ENCODE data around the gene RNF212B. TPM values are rescaled to one million over a fixed set of nuclear protein-coding genes. Genes with fewer than 3 reads are reported as not detected.
A peak's percentile ranks its signal among the peaks of the same experiment; 100 is the strongest.

Gene RNF212B
- total and polyA plus RNA-seq, 2 of the 13 experiments (the other 11 are each of a cell fraction or from before 2014, with no cell fraction given) = 0.05 TPM; not detected in 1

- peak in 1 of 2 experiments; percentile 69; a peak in 2 of 4 replicates for TF ChIP-seq REST (IDR thresholded peaks at IDR 0.05; ENCODE audit: borderline replicate concordance in 1 of 2, low read depth in 1 of 2, low read length in 2 of 2)
- peak; percentile 49; the same call in 1 of the 2 replicates for TF ChIP-seq ZSCAN20 (CRISPR knock-in tag; IDR thresholded peaks at IDR 0.05; ENCODE audit: borderline replicate concordance)
- peak; percentile 60 for TF ChIP-seq SNAPC4 (CRISPR knock-in tag; IDR thresholded peaks at IDR 0.05)
- peak; percentile 78 for TF ChIP-seq HNRNPH1 (optimal IDR thresholded peaks at IDR 0.05; ENCODE audit: low read depth, low read length)
- TF ChIP-seq ZFP90 (CRISPR knock-in tag; IDR thresholded peaks at IDR 0.05; ENCODE audit: borderline replicate concordance) = peak; percentile 98
- peak; percentile 82; the same call in 1 of the 2 replicates for TF ChIP-seq E2F5 (CRISPR knock-in tag; conservative IDR thresholded peaks at IDR 0.05)
- TF ChIP-seq ASH2L (IDR thresholded peaks at IDR 0.05; ENCODE audit: insufficient read length, low read depth, low read length) = peak; percentile 95
- TF ChIP-seq MLX (CRISPR knock-in tag; IDR thresholded peaks at IDR 0.05) = peak; percentile 59
- TF ChIP-seq ZNF883 (CRISPR knock-in tag; IDR thresholded peaks at IDR 0.05; ENCODE audit: not compliant biosample characterization) = peak; percentile 99
- TF ChIP-seq PRMT3 (CRISPR knock-in tag; IDR thresholded peaks at IDR 0.05; ENCODE audit: borderline replicate concordance, low read depth) = no peak
- TF ChIP-seq ZFP37 (CRISPR knock-in tag; IDR thresholded peaks at IDR 0.05; ENCODE audit: borderline replicate concordance) = peak; percentile 83
- peak; percentile 80 for TF ChIP-seq FOSL2 (CRISPR knock-in tag; IDR thresholded peaks at IDR 0.05)
- peak; percentile 85 for TF ChIP-seq ZSCAN25 (CRISPR knock-in tag; IDR thresholded peaks at IDR 0.05)
- no peak for TF ChIP-seq ZNF530 (CRISPR knock-in tag; IDR thresholded peaks at IDR 0.05; ENCODE audit: low read depth)
- no peak for TF ChIP-seq MAFG (CRISPR knock-in tag; IDR thresholded peaks at IDR 0.05)
- TF ChIP-seq IRF2 (CRISPR knock-in tag; IDR thresholded peaks at IDR 0.05) = peak; percentile 97; the same call in 1 of the 2 replicates
- peak; percentile 95 for TF ChIP-seq SALL2 (CRISPR knock-in tag; IDR thresholded peaks at IDR 0.05)
These were observed 83.1 kb downstream of the RNF212B start, which contains the start of gene PABPN1 (continued) for GRCh38 chr14:23320584-23321571.

All from HepG2 (cell line).